Fibroblast of lung (primary cell): ENCODE measurements around the gene BCL2. TPM values are rescaled to one million over a fixed set of nuclear protein-coding genes. Genes with fewer than 3 reads are reported as not detected.
A peak's percentile ranks its signal among the peaks of the same experiment; 100 is the strongest.

Source experiments
- DNase-seq, 2 donors: peaks; one replicate each; pipeline versions ENCODE4 v3.0.0 to v3.0.0-alpha.2; 2010; ENCODE audit warnings: low read depth in 2 of 2
- H2AFZ ChIP-seq: 2 replicates; pipeline ENCODE4 v1.5.1; 2012; ENCODE audit warnings: low read length, control low read depth, inconsistent platforms
- H3K27ac ChIP-seq: 2 replicates; pipeline ENCODE4 v1.5.1; 2011; ENCODE audit warnings: low read length, control low read depth; ENCODE audit not compliant: insufficient read depth
- H3K27me3 ChIP-seq: 2 replicates; pipeline ENCODE4 v1.5.1; 2011; ENCODE audit warnings: mild to moderate bottlenecking, low read length; ENCODE audit not compliant: control insufficient read depth, insufficient read depth
- H3K36me3 ChIP-seq: 2 replicates; pipeline ENCODE4 v1.5.1; 2011; ENCODE audit warnings: low read length; ENCODE audit not compliant: control insufficient read depth, insufficient read depth
- H3K4me1 ChIP-seq: 2 replicates; pipeline ENCODE4 v1.5.1; 2011; ENCODE audit warnings: low read length; ENCODE audit not compliant: control insufficient read depth, insufficient read depth; ENCODE audit errors: extremely low read depth
- H3K4me2 ChIP-seq: 2 replicates; pipeline ENCODE4 v1.5.1; 2011; ENCODE audit warnings: low read length, control low read depth; ENCODE audit not compliant: insufficient read depth; ENCODE audit errors: extremely low read depth
- H3K4me3 ChIP-seq, 4 experiments: fragments of 200-600 bp in 1 of 4; sonication (generic) in 1 of 4; replicated peaks in 1 of 4; 2 replicates each; pipeline ENCODE4 v1.5.1; 2011 to 2016; ENCODE audit warnings: low read length in 4 of 4, low read depth in 3 of 4, mild to moderate bottlenecking in 3 of 4, control low read depth in 2 of 4, inconsistent platforms in 1 of 4, mixed read lengths in 1 of 4; ENCODE audit not compliant: insufficient read depth in 1 of 4; ENCODE audit errors: control extremely low read depth in 1 of 4
- H3K79me2 ChIP-seq: 2 replicates; pipeline ENCODE4 v1.5.1; 2012; ENCODE audit warnings: mild to moderate bottlenecking, low read length, inconsistent platforms; ENCODE audit not compliant: control insufficient read depth, insufficient read depth
- H3K9ac ChIP-seq: 2 replicates; pipeline ENCODE4 v1.5.1; 2011; ENCODE audit warnings: mild to moderate bottlenecking, low read length, control low read depth; ENCODE audit not compliant: insufficient read depth
- H3K9me3 ChIP-seq: 2 replicates; pipeline ENCODE4 v1.5.1; 2012; ENCODE audit warnings: low read depth, low read length; ENCODE audit not compliant: control insufficient read depth, insufficient read depth
- H4K20me1 ChIP-seq: 2 replicates; pipeline ENCODE4 v1.5.1; 2011; ENCODE audit warnings: low read length; ENCODE audit not compliant: control insufficient read depth, insufficient read depth; ENCODE audit errors: extremely low read depth
- EZH2 ChIP-seq: IDR thresholded peaks from 2 replicates; pipeline ENCODE4 v1.5.1; 2012; ENCODE audit warnings: low read length, control low read depth, mild to moderate bottlenecking; ENCODE audit errors: missing control alignments
- polyA plus RNA-seq, 2 donors: library from polyadenylated mRNA; depleted of rRNA in 1 of 2; stranded (reverse) in 1 of 2; unstranded in 1 of 2; fragments of >200 nt; gene quantifications; 2 replicates each; pipeline ENCODE4 v1.2.1, GENCODE V29; 2011 to 2012; ENCODE audit warnings: missing spikeins in 1 of 2
- total RNA-seq: library from RNA; depleted of rRNA; stranded (reverse); fragments of >200 nt; gene quantifications from 2 replicates; pipeline ENCODE4 v1.2.1, GENCODE V29; 2014
- TF ChIP-seq, protein P1 (sequence below), 2 donors: IDR thresholded peaks in 1 of 2; conservative IDR thresholded peaks in 1 of 2; 1 replicate in 1 of 2; 2 replicates in 1 of 2; pipeline ENCODE4 v1.5.1; 2011 to 2012; ENCODE audit warnings: low read length in 2 of 2, control low read depth in 1 of 2, inconsistent platforms in 1 of 2, low read depth in 1 of 2, mild to moderate bottlenecking in 1 of 2

BCL2 gene
- total and polyA plus RNA-seq, 2 donors (not counting 1 experiment from before 2014, with no cell fraction given), result 1.5 to 3.6 TPM

DNA sequence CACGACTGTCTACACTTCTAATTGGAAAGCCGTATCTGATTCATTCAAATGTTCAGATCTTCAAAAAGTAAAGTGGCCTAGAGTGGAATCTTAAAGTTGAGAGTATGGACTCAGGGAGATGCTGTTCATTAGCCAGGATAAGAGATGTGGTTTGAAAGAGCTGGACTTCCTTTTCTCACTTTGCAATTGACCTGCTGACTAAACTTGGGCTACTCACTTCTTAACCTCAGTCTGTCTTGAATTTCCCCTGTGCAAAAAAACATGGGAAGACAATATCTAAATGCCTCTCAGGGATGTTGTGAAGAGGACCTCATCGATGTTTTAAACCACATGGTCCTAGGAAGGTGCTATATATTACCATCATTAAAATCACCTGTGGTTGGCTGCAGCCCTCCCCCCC, 64.1 kb downstream of the BCL2 start:
- Histone ChIP-seq H3K27me3 (no peaks in the 10 kb centered on the region), H4K20me1 (no peaks in the 10 kb centered on the region), H2AFZ (no peak overlapping the region), H3K27ac (no peak overlapping the region), H3K4me3 (no peak overlapping the region), H3K36me3 (no peaks in the 10 kb centered on the region), H3K4me1 (peaks cover 6% of the 10 kb centered on the region), H3K9me3 (no peaks in the 10 kb centered on the region), H3K9ac (no peak overlapping the region), H3K4me2 (no peak overlapping the region), H3K79me2 (no peaks in the 10 kb centered on the region)
- TF ChIP-seq, protein P1, sequence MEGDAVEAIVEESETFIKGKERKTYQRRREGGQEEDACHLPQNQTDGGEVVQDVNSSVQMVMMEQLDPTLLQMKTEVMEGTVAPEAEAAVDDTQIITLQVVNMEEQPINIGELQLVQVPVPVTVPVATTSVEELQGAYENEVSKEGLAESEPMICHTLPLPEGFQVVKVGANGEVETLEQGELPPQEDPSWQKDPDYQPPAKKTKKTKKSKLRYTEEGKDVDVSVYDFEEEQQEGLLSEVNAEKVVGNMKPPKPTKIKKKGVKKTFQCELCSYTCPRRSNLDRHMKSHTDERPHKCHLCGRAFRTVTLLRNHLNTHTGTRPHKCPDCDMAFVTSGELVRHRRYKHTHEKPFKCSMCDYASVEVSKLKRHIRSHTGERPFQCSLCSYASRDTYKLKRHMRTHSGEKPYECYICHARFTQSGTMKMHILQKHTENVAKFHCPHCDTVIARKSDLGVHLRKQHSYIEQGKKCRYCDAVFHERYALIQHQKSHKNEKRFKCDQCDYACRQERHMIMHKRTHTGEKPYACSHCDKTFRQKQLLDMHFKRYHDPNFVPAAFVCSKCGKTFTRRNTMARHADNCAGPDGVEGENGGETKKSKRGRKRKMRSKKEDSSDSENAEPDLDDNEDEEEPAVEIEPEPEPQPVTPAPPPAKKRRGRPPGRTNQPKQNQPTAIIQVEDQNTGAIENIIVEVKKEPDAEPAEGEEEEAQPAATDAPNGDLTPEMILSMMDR (conservative IDR thresholded peaks at IDR 0.05 in 1 of 2, IDR thresholded peaks at IDR 0.05 in 1 of 2; ENCODE audit: low read depth in 1 of 2, low read length in 2 of 2), result no peak
- no peak for TF ChIP-seq EZH2
- no peak for DNase-seq

DNA sequence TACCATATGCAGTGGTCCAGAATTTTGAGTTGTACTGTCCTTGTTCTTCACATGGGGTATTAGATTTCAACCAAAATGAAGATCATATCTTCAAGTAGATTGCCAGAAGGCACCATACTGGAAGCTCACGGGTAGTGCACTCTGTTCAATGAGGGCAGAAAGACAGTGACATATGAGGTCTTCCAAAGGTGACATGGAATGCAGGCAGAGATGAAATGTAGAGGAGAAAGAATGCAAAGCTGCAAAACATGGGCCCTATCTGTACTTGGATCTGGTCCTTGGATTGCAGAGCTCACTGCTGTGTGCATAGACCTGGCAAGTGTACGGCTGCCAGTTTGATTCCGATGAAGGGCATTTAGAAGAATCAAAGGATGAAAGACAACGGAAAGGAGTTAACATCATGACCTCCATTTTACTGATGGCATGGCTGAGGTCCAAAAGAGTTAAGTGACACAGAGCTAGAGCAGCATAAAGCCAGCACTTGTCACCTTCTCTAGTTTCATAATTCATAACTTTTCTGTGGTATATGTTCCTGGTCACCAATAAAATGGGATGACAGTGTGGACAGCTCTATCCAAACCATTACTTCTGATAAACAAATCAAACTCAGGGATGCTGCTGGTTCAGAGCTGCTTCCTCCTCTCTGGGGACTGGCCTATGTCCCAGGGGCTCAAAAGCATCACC, 64.7 kb downstream of the BCL2 start:
- TF ChIP-seq EZH2, result no peak
- TF ChIP-seq, protein P1 (conservative IDR thresholded peaks at IDR 0.05 in 1 of 2, IDR thresholded peaks at IDR 0.05 in 1 of 2; ENCODE audit: low read depth in 1 of 2, low read length in 2 of 2), result no peak
- no peak overlapping the region for H3K9ac ChIP-seq
- H3K4me2 ChIP-seq, result no peak overlapping the region
- no peak overlapping the region for H3K4me3 ChIP-seq
- no peak overlapping the region for H3K27ac ChIP-seq
- no peaks in the 10 kb centered on the region for H4K20me1 ChIP-seq
- no peaks in the 10 kb centered on the region for H3K27me3 ChIP-seq
- no peaks in the 10 kb centered on the region for H3K9me3 ChIP-seq
- no peaks in the 10 kb centered on the region for H3K79me2 ChIP-seq
- DNase-seq, result no peak
- H2AFZ ChIP-seq, result no peak overlapping the region
- H3K36me3 ChIP-seq, result no peaks in the 10 kb centered on the region
- peaks cover 6% of the 10 kb centered on the region for H3K4me1 ChIP-seq

DNA sequence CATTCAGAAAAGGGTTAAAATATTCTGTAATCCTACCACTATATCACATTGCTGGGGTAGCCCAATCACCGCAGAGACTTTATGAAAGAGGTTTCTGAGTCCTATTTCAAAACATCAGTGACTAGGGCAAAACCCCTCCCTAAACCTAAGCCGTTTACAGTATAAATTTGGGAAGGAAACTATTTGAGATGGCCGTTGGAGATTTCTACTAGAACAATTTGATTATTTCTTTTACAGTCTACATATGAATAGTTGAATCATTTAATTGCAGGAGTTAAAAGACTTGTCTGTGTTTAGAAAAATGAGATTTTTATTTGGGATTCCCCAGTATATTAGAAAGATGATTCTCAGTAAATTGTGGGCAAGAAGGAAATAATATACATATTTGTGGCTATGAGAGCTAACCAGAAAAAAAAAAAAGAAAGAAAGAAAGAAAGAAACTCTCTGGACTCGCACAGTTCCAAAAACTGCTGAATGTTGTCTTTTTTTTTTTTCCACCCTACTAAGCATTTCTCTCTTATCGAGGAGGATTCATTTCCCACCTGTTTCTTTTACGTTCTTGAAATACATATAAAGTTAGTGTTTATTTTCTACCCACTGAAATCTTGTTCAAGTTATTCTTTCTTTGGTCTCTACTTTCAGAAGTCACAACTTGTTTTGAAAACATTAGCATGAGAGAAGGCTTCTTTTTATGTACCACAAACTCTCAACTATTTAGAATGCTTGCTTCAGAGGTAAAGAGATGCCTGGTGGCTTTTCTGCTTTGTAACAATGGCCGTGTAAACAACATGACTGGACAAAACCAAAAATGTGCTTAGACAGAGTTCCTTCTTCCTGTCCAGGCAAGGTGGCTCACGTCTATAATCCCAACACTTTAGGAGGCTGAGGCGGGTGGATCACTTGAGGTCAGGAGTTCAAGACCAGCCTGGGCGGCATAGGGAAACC, 65.9 kb downstream of the BCL2 start:
- peak overlapping the region; percentile 11 for H3K27ac ChIP-seq
- H3K27me3 ChIP-seq, result no peaks in the 10 kb centered on the region
- H3K4me3 ChIP-seq, result peak overlapping the region; percentile 5 to 39 (median 20)
- peak overlapping the region; percentile 20 for H2AFZ ChIP-seq
- H3K4me1 ChIP-seq, result peaks cover 6% of the 10 kb centered on the region
- peak overlapping the region; percentile 79 for H3K4me2 ChIP-seq
- H3K36me3 ChIP-seq, result no peaks in the 10 kb centered on the region
- no peaks in the 10 kb centered on the region for H3K79me2 ChIP-seq
- H3K9me3 ChIP-seq, result no peaks in the 10 kb centered on the region
- peak; percentile 64 to 79 for DNase-seq
- H4K20me1 ChIP-seq, result no peaks in the 10 kb centered on the region
- TF ChIP-seq, protein P1 (conservative IDR thresholded peaks at IDR 0.05 in 1 of 2, IDR thresholded peaks at IDR 0.05 in 1 of 2; ENCODE audit: low read depth in 1 of 2, low read length in 2 of 2), result no peak
- TF ChIP-seq EZH2, result no peak
- no peak overlapping the region for H3K9ac ChIP-seq
